Panc1 (cell line): ENCODE measurements around the gene RXYLT1. TPM values are rescaled to one million over a fixed set of nuclear protein-coding genes. Genes with fewer than 3 reads are reported as not detected.

Source experiments
- ATAC-seq: fragments of 200-7000 bp; cut with Tn5 transposase; 2 replicates; pipeline ENCODE4 v1.9.1; 2020; ENCODE audit warnings: mild to moderate bottlenecking, moderate library complexity
- BruUV-seq: library from RNA; stranded (reverse); fragments of 400-500 nt; replicated peaks from 2 replicates; lab custom pipeline; 2021; lab: Mats Ljungman, UMichigan
- CTCF ChIA-PET: fragments of 300-600 bp; sonication (Branson Sonifier 250); formaldehyde crosslinking; loops from one replicate; lab custom pipeline; 2022; ENCODE audit warnings: antibody characterized with exemption; lab: Charles Lee
- POLR2A ChIA-PET: fragments of 300-600 bp; sonication (Branson Sonifier 250); formaldehyde crosslinking; loops from one replicate; lab custom pipeline; 2022; ENCODE audit warnings: antibody characterized with exemption; lab: Charles Lee
- DNase-seq: peaks from one replicate; pipeline ENCODE4 v3.0.0-alpha.2; 2010; ENCODE audit warnings: low read depth, low spot score
- H3K27ac ChIP-seq: 2 replicates; pipeline ENCODE4 v1.5.1; 2011; ENCODE audit warnings: mild to moderate bottlenecking, low read length, inconsistent platforms
- H3K27me3 ChIP-seq: fragments of 200-500 bp; sonication (Bioruptor generic); 2 replicates; pipeline ENCODE4 v1.6.0; 2014; ENCODE audit warnings: low read length, inconsistent platforms; ENCODE audit not compliant: control insufficient read depth, insufficient read depth
- H3K36me3 ChIP-seq: fragments of 200-500 bp; sonication (Bioruptor generic); 2 replicates; pipeline ENCODE4 v1.5.1; 2014; ENCODE audit warnings: inconsistent platforms, mild to moderate bottlenecking, low read length, moderate library complexity; ENCODE audit not compliant: control insufficient read depth, insufficient read depth
- H3K4me1 ChIP-seq: 2 replicates; pipeline ENCODE4 v1.5.1; 2011; ENCODE audit warnings: inconsistent platforms, mild to moderate bottlenecking, low read length, moderate library complexity; ENCODE audit not compliant: control insufficient read depth, insufficient read depth
- H3K4me3 ChIP-seq, 2 experiments: 2 replicates each; pipeline ENCODE4 v1.5.1; 2011 to 2012; ENCODE audit warnings: low read depth in 2 of 2, low read length in 2 of 2, mild to moderate bottlenecking in 2 of 2, inconsistent platforms in 1 of 2, moderate library complexity in 1 of 2
- H3K9me3 ChIP-seq: fragments of 200-500 bp; sonication (Bioruptor generic); 2 replicates; pipeline ENCODE4 v1.5.1; 2014; ENCODE audit warnings: low read depth, mild to moderate bottlenecking, inconsistent platforms, low read length, moderate library complexity; ENCODE audit not compliant: control insufficient read depth, insufficient read depth
- POLR2AphosphoS5 ChIP-seq: IDR thresholded peaks from 2 replicates; pipeline ENCODE4 v1.6.1; 2012; ENCODE audit warnings: mild to moderate bottlenecking, low read depth, low read length, moderate library complexity
- SIN3A ChIP-seq: IDR thresholded peaks from 2 replicates; pipeline ENCODE4 v1.6.1; 2012; ENCODE audit warnings: low read depth, mild to moderate bottlenecking, low read length, moderate library complexity, borderline replicate concordance; ENCODE audit not compliant: insufficient read depth
- TCF7L2 ChIP-seq: IDR thresholded peaks from 2 replicates; pipeline ENCODE4 v1.6.1; 2011; ENCODE audit warnings: mild to moderate bottlenecking, low read depth, low read length, inconsistent platforms
- in situ Hi-C: cut with HindIII; loops from 2 replicates; pipeline ENCODE4 v1.10.0; 2016; ENCODE audit warnings: low sequenced_read_pairs, low pct_unique_long_range_greater_than_20kb
- intact Hi-C: fragments of 100-400 bp; cut with micrococcal nuclease; formaldehyde crosslinking; loops from one replicate; pipeline ENCODE4 v1.10.0; 2022; ENCODE audit not compliant: unreplicated experiment
- total RNA-seq: library from RNA; stranded (reverse); gene quantifications from one replicate; pipeline ENCODE4 v1.2.1, GENCODE V29; 2021; ENCODE audit not compliant: unreplicated experiment
- TF ChIP-seq, protein P1 (sequence below), 2 experiments: IDR thresholded peaks; 2 replicates each; pipeline ENCODE4 v1.6.1; 2011 to 2012; ENCODE audit warnings: low read depth in 2 of 2, control low read depth in 1 of 2, low read length in 1 of 2, mild to moderate bottlenecking in 1 of 2, moderate library complexity in 1 of 2; ENCODE audit not compliant: insufficient read depth in 1 of 2
- TF ChIP-seq, protein P2 (sequence below): fragments of 450-650 bp; IDR thresholded peaks from 2 replicates; pipeline ENCODE4 v1.5.1; 2017; ENCODE audit warnings: mild to moderate bottlenecking

Gene RXYLT1
- total RNA-seq, 1 experiment from 2014 or later: 20.3 TPM

GRCh38 chr12:63821781-63822251, 42.1 kb downstream of the RXYLT1 start:
- intact Hi-C loops: no loop called here
- Histone ChIP-seq H3K27me3 (no peaks in the 10 kb centered on the region), H3K4me3 (no peak overlapping the region), H3K4me1 (no peaks in the 10 kb centered on the region), H3K9me3 (no peaks in the 10 kb centered on the region), H3K27ac (no peak overlapping the region), H3K36me3 (no peaks in the 10 kb centered on the region)
- BruUV-seq: no TSS peak
- POLR2A ChIA-PET: no interaction called here
- TF ChIP-seq, protein P1, sequence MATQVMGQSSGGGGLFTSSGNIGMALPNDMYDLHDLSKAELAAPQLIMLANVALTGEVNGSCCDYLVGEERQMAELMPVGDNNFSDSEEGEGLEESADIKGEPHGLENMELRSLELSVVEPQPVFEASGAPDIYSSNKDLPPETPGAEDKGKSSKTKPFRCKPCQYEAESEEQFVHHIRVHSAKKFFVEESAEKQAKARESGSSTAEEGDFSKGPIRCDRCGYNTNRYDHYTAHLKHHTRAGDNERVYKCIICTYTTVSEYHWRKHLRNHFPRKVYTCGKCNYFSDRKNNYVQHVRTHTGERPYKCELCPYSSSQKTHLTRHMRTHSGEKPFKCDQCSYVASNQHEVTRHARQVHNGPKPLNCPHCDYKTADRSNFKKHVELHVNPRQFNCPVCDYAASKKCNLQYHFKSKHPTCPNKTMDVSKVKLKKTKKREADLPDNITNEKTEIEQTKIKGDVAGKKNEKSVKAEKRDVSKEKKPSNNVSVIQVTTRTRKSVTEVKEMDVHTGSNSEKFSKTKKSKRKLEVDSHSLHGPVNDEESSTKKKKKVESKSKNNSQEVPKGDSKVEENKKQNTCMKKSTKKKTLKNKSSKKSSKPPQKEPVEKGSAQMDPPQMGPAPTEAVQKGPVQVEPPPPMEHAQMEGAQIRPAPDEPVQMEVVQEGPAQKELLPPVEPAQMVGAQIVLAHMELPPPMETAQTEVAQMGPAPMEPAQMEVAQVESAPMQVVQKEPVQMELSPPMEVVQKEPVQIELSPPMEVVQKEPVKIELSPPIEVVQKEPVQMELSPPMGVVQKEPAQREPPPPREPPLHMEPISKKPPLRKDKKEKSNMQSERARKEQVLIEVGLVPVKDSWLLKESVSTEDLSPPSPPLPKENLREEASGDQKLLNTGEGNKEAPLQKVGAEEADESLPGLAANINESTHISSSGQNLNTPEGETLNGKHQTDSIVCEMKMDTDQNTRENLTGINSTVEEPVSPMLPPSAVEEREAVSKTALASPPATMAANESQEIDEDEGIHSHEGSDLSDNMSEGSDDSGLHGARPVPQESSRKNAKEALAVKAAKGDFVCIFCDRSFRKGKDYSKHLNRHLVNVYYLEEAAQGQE (IDR thresholded peaks at IDR 0.05; ENCODE audit: insufficient read depth in 1 of 2, low read depth in 2 of 2, low read length in 1 of 2): no peak
- TF ChIP-seq POLR2AphosphoS5: no peak
- TF ChIP-seq TCF7L2: no peak
- TF ChIP-seq, protein P2, sequence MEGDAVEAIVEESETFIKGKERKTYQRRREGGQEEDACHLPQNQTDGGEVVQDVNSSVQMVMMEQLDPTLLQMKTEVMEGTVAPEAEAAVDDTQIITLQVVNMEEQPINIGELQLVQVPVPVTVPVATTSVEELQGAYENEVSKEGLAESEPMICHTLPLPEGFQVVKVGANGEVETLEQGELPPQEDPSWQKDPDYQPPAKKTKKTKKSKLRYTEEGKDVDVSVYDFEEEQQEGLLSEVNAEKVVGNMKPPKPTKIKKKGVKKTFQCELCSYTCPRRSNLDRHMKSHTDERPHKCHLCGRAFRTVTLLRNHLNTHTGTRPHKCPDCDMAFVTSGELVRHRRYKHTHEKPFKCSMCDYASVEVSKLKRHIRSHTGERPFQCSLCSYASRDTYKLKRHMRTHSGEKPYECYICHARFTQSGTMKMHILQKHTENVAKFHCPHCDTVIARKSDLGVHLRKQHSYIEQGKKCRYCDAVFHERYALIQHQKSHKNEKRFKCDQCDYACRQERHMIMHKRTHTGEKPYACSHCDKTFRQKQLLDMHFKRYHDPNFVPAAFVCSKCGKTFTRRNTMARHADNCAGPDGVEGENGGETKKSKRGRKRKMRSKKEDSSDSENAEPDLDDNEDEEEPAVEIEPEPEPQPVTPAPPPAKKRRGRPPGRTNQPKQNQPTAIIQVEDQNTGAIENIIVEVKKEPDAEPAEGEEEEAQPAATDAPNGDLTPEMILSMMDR: no peak
- CTCF ChIA-PET: no interaction called here
- no peak for ATAC-seq
- no peak for DNase-seq
- in situ Hi-C loops: no loop called here

- ATAC-seq (no peak), DNase-seq (no peak)
- Histone ChIP-seq H3K36me3 (no peaks in the 10 kb centered on the region), H3K27me3 (no peaks in the 10 kb centered on the region), H3K9me3 (no peaks in the 10 kb centered on the region), H3K4me1 (no peaks in the 10 kb centered on the region), H3K4me3 (no peak overlapping the region), H3K27ac (no peak overlapping the region)
- no peak for TF ChIP-seq TCF7L2
- TF ChIP-seq POLR2AphosphoS5: no peak
- TF ChIP-seq, protein P1 (IDR thresholded peaks at IDR 0.05; ENCODE audit: insufficient read depth in 1 of 2, low read depth in 2 of 2, low read length in 1 of 2): no peak
- no peak for TF ChIP-seq SIN3A
- TF ChIP-seq, protein P2: no peak
- intact Hi-C loops: no loop called here
- CTCF ChIA-PET: no interaction called here
- in situ Hi-C loops: no loop called here
- POLR2A ChIA-PET: no interaction called here
- BruUV-seq: no TSS peak
These were observed 42.6 kb downstream of the RXYLT1 start for GRCh38 chr12:63822352-63822751.
